HL-60 (cell line): Measurements from ENCODE around the gene RASA2.

ENCODE experiments used
- GABPA ChIP-seq: IDR thresholded peaks from 2 replicates; pipeline ENCODE4 v1.6.1; 2012; ENCODE audit warnings: low read depth
- POLR2AphosphoS5 ChIP-seq: IDR thresholded peaks from 2 replicates; pipeline ENCODE4 v1.6.1; 2012; ENCODE audit warnings: low read depth
- SPI1 ChIP-seq: IDR thresholded peaks from 2 replicates; pipeline ENCODE4 v1.6.1; 2012; ENCODE audit warnings: low read depth, mild to moderate bottlenecking, borderline replicate concordance
- TF ChIP-seq, protein P1 (sequence below): IDR thresholded peaks from one replicate; pipeline ENCODE4 v1.5.1; 2011; ENCODE audit warnings: low read length, control low read depth, inconsistent platforms; ENCODE audit not compliant: insufficient read depth
- TF ChIP-seq, protein P2 (sequence below): IDR thresholded peaks from 2 replicates; pipeline ENCODE4 v1.6.1; 2012; ENCODE audit warnings: low read depth; ENCODE audit not compliant: insufficient replicate concordance

GRCh38 chr3:141476033-141476432, 10.8 kb upstream of the RASA2 start:
- TF ChIP-seq, protein P1, sequence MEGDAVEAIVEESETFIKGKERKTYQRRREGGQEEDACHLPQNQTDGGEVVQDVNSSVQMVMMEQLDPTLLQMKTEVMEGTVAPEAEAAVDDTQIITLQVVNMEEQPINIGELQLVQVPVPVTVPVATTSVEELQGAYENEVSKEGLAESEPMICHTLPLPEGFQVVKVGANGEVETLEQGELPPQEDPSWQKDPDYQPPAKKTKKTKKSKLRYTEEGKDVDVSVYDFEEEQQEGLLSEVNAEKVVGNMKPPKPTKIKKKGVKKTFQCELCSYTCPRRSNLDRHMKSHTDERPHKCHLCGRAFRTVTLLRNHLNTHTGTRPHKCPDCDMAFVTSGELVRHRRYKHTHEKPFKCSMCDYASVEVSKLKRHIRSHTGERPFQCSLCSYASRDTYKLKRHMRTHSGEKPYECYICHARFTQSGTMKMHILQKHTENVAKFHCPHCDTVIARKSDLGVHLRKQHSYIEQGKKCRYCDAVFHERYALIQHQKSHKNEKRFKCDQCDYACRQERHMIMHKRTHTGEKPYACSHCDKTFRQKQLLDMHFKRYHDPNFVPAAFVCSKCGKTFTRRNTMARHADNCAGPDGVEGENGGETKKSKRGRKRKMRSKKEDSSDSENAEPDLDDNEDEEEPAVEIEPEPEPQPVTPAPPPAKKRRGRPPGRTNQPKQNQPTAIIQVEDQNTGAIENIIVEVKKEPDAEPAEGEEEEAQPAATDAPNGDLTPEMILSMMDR = no peak
- TF ChIP-seq GABPA (no peak), POLR2AphosphoS5 (peak; percentile 46; the same call in 1 of the 2 replicates), SPI1 (peak; percentile 7; the same call in 1 of the 2 replicates)
- TF ChIP-seq, protein P2, sequence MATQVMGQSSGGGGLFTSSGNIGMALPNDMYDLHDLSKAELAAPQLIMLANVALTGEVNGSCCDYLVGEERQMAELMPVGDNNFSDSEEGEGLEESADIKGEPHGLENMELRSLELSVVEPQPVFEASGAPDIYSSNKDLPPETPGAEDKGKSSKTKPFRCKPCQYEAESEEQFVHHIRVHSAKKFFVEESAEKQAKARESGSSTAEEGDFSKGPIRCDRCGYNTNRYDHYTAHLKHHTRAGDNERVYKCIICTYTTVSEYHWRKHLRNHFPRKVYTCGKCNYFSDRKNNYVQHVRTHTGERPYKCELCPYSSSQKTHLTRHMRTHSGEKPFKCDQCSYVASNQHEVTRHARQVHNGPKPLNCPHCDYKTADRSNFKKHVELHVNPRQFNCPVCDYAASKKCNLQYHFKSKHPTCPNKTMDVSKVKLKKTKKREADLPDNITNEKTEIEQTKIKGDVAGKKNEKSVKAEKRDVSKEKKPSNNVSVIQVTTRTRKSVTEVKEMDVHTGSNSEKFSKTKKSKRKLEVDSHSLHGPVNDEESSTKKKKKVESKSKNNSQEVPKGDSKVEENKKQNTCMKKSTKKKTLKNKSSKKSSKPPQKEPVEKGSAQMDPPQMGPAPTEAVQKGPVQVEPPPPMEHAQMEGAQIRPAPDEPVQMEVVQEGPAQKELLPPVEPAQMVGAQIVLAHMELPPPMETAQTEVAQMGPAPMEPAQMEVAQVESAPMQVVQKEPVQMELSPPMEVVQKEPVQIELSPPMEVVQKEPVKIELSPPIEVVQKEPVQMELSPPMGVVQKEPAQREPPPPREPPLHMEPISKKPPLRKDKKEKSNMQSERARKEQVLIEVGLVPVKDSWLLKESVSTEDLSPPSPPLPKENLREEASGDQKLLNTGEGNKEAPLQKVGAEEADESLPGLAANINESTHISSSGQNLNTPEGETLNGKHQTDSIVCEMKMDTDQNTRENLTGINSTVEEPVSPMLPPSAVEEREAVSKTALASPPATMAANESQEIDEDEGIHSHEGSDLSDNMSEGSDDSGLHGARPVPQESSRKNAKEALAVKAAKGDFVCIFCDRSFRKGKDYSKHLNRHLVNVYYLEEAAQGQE = no peak
